Loucy (cell line): ENCODE results near the gene HEBP2.

Source experiments
- H2AFZ ChIP-seq: fragments of 200-600 bp; sonication (generic); 2 replicates; pipeline ENCODE4 v1.6.0; 2016; ENCODE audit warnings: antibody characterized with exemption, mild to moderate bottlenecking, low read length, moderate library complexity
- H3F3A ChIP-seq: fragments of 200-600 bp; 2 replicates; pipeline ENCODE4 v1.6.0; 2016; ENCODE audit warnings: antibody characterized with exemption, low read depth, mild to moderate bottlenecking
- H3K27me3 ChIP-seq: fragments of 200-600 bp; sonication (generic); 2 replicates; pipeline ENCODE4 v1.6.1; 2014; ENCODE audit warnings: low read length, mild to moderate bottlenecking; ENCODE audit not compliant: insufficient read depth, poor library complexity, severe bottlenecking
- H3K36me3 ChIP-seq: fragments of 200-600 bp; sonication (generic); 2 replicates; pipeline ENCODE4 v1.6.1; 2016; ENCODE audit warnings: low read length; ENCODE audit not compliant: insufficient read depth
- H3K4me1 ChIP-seq: fragments of 200-600 bp; sonication (generic); 2 replicates; pipeline ENCODE4 v1.5.1; 2014; ENCODE audit warnings: low read length, mild to moderate bottlenecking; ENCODE audit not compliant: insufficient read depth, poor library complexity, severe bottlenecking
- H3K4me2 ChIP-seq: fragments of 200-600 bp; sonication (generic); 2 replicates; pipeline ENCODE4 v1.6.0; 2014; ENCODE audit warnings: antibody characterized with exemption, low read length, low read depth, mild to moderate bottlenecking; ENCODE audit not compliant: poor library complexity, severe bottlenecking
- H3K4me3 ChIP-seq: fragments of 200-600 bp; sonication (generic); 2 replicates; pipeline ENCODE4 v1.5.1; 2014; ENCODE audit warnings: low read length, mild to moderate bottlenecking, mixed read lengths; ENCODE audit not compliant: poor library complexity, severe bottlenecking
- H3K79me2 ChIP-seq: fragments of 200-600 bp; sonication (generic); 2 replicates; pipeline ENCODE4 v1.6.1; 2014; ENCODE audit warnings: low read length; ENCODE audit not compliant: insufficient read depth
- H3K9ac ChIP-seq: fragments of 200-600 bp; sonication (generic); 2 replicates; pipeline ENCODE4 v1.6.0; 2014; ENCODE audit warnings: mild to moderate bottlenecking, low read depth, low read length, moderate library complexity; ENCODE audit not compliant: poor library complexity, severe bottlenecking
- H3K9me2 ChIP-seq: fragments of 200-600 bp; sonication (generic); replicated peaks from 2 replicates; pipeline ENCODE4 v1.6.1; 2016; ENCODE audit warnings: low read depth, low read length, mixed read lengths
- H3K9me3 ChIP-seq: fragments of 200-600 bp; sonication (generic); 2 replicates; pipeline ENCODE4 v1.6.1; 2014; ENCODE audit warnings: mild to moderate bottlenecking, antibody characterized with exemption, low read length, low read depth; ENCODE audit not compliant: insufficient read depth
- H4K20me1 ChIP-seq: fragments of 200-600 bp; sonication (generic); 2 replicates; pipeline ENCODE4 v1.6.0; 2014; ENCODE audit warnings: antibody characterized with exemption, low read length, mild to moderate bottlenecking; ENCODE audit not compliant: insufficient read depth, poor library complexity, severe bottlenecking
- CTCF ChIP-seq: fragments of 200-600 bp; sonication (generic); conservative IDR thresholded peaks from 2 replicates; pipeline ENCODE4 v1.5.1; 2014; ENCODE audit warnings: mild to moderate bottlenecking, antibody characterized with exemption, low read length
- EZH2phosphoT487 ChIP-seq: fragments of 200-600 bp; IDR thresholded peaks from 2 replicates; pipeline ENCODE4 v1.6.1; 2018; ENCODE audit warnings: antibody characterized with exemption, mild to moderate bottlenecking, moderate library complexity, borderline replicate concordance

The HEBP2 gene

DNA sequence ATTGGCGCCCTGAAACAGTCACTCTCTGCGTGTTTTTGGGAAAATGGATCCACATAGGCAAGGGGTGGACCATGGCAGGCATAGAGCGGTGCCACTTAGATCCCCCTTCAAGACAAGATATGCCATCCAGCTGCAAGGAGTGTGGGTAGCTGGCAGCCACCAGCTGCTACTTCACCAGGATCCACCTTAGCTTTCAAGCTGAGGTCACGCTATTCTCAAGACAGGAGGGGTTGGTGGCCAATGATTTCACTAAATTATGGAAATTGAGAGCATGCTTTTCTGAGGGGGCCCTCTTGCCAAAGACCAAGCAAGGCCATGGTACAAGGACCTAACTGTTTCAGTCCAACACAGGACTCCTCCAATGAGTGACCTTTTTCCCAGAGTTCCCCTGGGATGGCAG is 16.3 kb downstream of the HEBP2 start:
- H3K27me3 ChIP-seq: no peaks in the 10 kb centered on the region
- H3K9ac ChIP-seq: no peak overlapping the region
- H3K4me3 ChIP-seq: no peak overlapping the region
- no peak overlapping the region for H2AFZ ChIP-seq
- H3K79me2 ChIP-seq: no peaks in the 10 kb centered on the region
- H3K36me3 ChIP-seq: no peaks in the 10 kb centered on the region
- H3K4me1 ChIP-seq: peaks cover 3% of the 10 kb centered on the region
- H3K4me2 ChIP-seq: no peak overlapping the region
- H3K9me2 ChIP-seq: no peaks in the 10 kb centered on the region
- no peak for TF ChIP-seq CTCF
- no peak for TF ChIP-seq EZH2phosphoT487
- H4K20me1 ChIP-seq: no peaks in the 10 kb centered on the region
- H3F3A ChIP-seq: no peaks in the 10 kb centered on the region
- no peaks in the 10 kb centered on the region for H3K9me3 ChIP-seq

DNA sequence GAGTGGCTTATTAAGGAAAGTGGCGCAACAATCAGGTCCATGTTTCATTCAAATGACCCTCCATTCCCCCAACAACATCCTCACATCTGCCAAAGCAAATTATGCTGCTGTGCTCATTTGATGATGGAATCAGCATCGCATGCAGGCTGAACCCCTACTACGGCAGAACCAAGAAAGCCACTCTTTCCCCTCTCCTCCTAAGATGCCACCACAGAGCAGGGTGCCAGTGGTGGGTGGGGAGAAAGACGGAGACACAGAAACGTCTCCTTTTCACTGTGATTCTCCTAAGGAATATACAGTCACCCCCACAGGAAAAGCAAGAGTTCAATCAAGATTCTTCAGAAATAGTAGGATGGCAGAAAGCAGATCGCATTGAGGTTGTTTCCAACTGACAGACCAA is 17.1 kb downstream of the HEBP2 start:
- H3K9me3 ChIP-seq: no peaks in the 10 kb centered on the region
- no peaks in the 10 kb centered on the region for H4K20me1 ChIP-seq
- no peaks in the 10 kb centered on the region for H3K79me2 ChIP-seq
- peaks cover 3% of the 10 kb centered on the region for H3K4me1 ChIP-seq
- no peak overlapping the region for H3K4me2 ChIP-seq
- H3K36me3 ChIP-seq: no peaks in the 10 kb centered on the region
- no peaks in the 10 kb centered on the region for H3K9me2 ChIP-seq
- no peaks in the 10 kb centered on the region for H3K27me3 ChIP-seq
- no peak overlapping the region for H3K4me3 ChIP-seq
- no peak for TF ChIP-seq CTCF
- no peak for TF ChIP-seq EZH2phosphoT487
- H3F3A ChIP-seq: no peaks in the 10 kb centered on the region
- no peak overlapping the region for H2AFZ ChIP-seq
- no peak overlapping the region for H3K9ac ChIP-seq

GRCh38 chr6:138421608-138422007 is 17.6 kb downstream of the HEBP2 start:
- peaks cover 3% of the 10 kb centered on the region for H3K4me1 ChIP-seq
- no peaks in the 10 kb centered on the region for H4K20me1 ChIP-seq
- no peaks in the 10 kb centered on the region for H3K36me3 ChIP-seq
- H3K79me2 ChIP-seq: no peaks in the 10 kb centered on the region
- no peak for TF ChIP-seq EZH2phosphoT487
- no peak for TF ChIP-seq CTCF
- H3K9me2 ChIP-seq: no peaks in the 10 kb centered on the region
- no peaks in the 10 kb centered on the region for H3F3A ChIP-seq
- H3K27me3 ChIP-seq: no peaks in the 10 kb centered on the region
- no peaks in the 10 kb centered on the region for H3K9me3 ChIP-seq
- H3K4me2 ChIP-seq: no peak overlapping the region
- no peak overlapping the region for H3K9ac ChIP-seq
- H3K4me3 ChIP-seq: no peak overlapping the region
- no peak overlapping the region for H2AFZ ChIP-seq
